Breast epithelium (tissue), 4 donors: Measurements from ENCODE around the gene PLD6. TPM values are rescaled to one million over a fixed set of nuclear protein-coding genes. Genes with fewer than 3 reads are reported as not detected.

Experiments used
- DNase-seq, 2 donors: peaks; one replicate each; pipeline ENCODE4 v3.0.0-alpha.2; 2019; ENCODE audit warnings: low spot score in 2 of 2
- H3K27ac ChIP-seq, 2 donors: fragments of 200-600 bp; sonication (generic) in 1 of 2; one replicate each; pipeline ENCODE4 v1.5.1; 2016 to 2019; ENCODE audit warnings: mild to moderate bottlenecking in 1 of 2
- H3K27me3 ChIP-seq, 2 donors: fragments of 200-600 bp; sonication (generic) in 1 of 2; one replicate each; pipeline versions ENCODE4 v1.5.1 to v1.6.0; 2017 to 2019; ENCODE audit warnings: control low read depth in 1 of 2, mild to moderate bottlenecking in 1 of 2
- H3K36me3 ChIP-seq: fragments of 200-600 bp; one replicate; pipeline ENCODE4 v1.5.1; 2019
- H3K4me1 ChIP-seq, 2 donors: fragments of 200-600 bp; sonication (generic); one replicate each; pipeline ENCODE4 v1.5.1; 2016 to 2019; ENCODE audit warnings: control low read depth in 1 of 2
- H3K4me3 ChIP-seq, 3 donors: fragments of 200-600 bp; sonication (generic); 1 replicate in 2 of 3; 2 replicates in 1 of 3; pipeline ENCODE4 v1.5.1; 2016 to 2019; ENCODE audit warnings: mild to moderate bottlenecking in 3 of 3, moderate library complexity in 2 of 3
- H3K9me3 ChIP-seq, 2 donors: fragments of 200-600 bp; sonication (generic) in 1 of 2; one replicate each; pipeline ENCODE4 v1.5.1; 2016 to 2019; ENCODE audit warnings: control low read depth in 1 of 2
- CTCF ChIP-seq, 3 donors: fragments of 450-650 bp; IDR thresholded peaks; one replicate each; pipeline ENCODE4 v1.5.1; 2016 to 2017; ENCODE audit warnings: antibody characterized with exemption in 3 of 3, mild to moderate bottlenecking in 3 of 3, moderate library complexity in 3 of 3
- POLR2A ChIP-seq: fragments of 450-650 bp; IDR thresholded peaks from one replicate; pipeline ENCODE4 v1.6.1; 2016; ENCODE audit warnings: antibody characterized with exemption, mild to moderate bottlenecking, moderate library complexity
- POLR2AphosphoS5 ChIP-seq, 3 donors: sonication (generic); formaldehyde crosslinking; IDR thresholded peaks; one replicate each; pipeline ENCODE4 v1.6.1; 2017; ENCODE audit warnings: antibody characterized with exemption in 3 of 3
- intact Hi-C: fragments of 100-400 bp; cut with DNase I; formaldehyde crosslinking; loops from one replicate; pipeline ENCODE4 v1.15.1; 2023; ENCODE audit warnings: low total_unique reads
- total RNA-seq, 3 donors: library from RNA; depleted of rRNA; stranded (reverse); fragments of >200 nt; gene quantifications; one replicate each; pipeline ENCODE4 v1.1.0, GENCODE V29; 2016

PLD6 gene
- total RNA-seq, 3 donors from 2014 or later, result 2.9 to 4.0 (median 3.8) TPM

GRCh38 chr17:17246879-17247278, 40.7 kb upstream of the PLD6 start:
- intact Hi-C loops, result no loop called here
- Histone ChIP-seq H3K36me3 (peaks cover 11% of the 10 kb centered on the region), H3K4me3 (no peak overlapping the region), H3K27me3 (no peaks in the 10 kb centered on the region), H3K27ac (no peak overlapping the region), H3K4me1 (no peaks in the 10 kb centered on the region), H3K9me3 (no peaks in the 10 kb centered on the region)
- no peak for DNase-seq
- no peak for TF ChIP-seq CTCF (IDR thresholded peaks at IDR 0.05)
- TF ChIP-seq POLR2A, result no peak
- no peak for TF ChIP-seq POLR2AphosphoS5 (IDR thresholded peaks at IDR 0.05)

- intact Hi-C loops, result no loop called here
These were observed 37.0 kb upstream of the PLD6 start for GRCh38 chr17:17243163-17243562.

GRCh38 chr17:17242246-17242645, 36.1 kb upstream of the PLD6 start:
- Histone ChIP-seq H3K4me1 (no peaks in the 10 kb centered on the region), H3K27me3 (no peaks in the 10 kb centered on the region), H3K4me3 (no peak overlapping the region), H3K36me3 (peaks cover 7% of the 10 kb centered on the region), H3K9me3 (no peaks in the 10 kb centered on the region), H3K27ac (no peak overlapping the region)
- TF ChIP-seq CTCF (IDR thresholded peaks at IDR 0.05) (no peak), POLR2A (no peak), POLR2AphosphoS5 (IDR thresholded peaks at IDR 0.05) (no peak)
- intact Hi-C loops, result no loop called here
- no peak for DNase-seq

More at GRCh38 chr17:17243163-17243562, 37.0 kb upstream of the PLD6 start:
- DNase-seq, result no peak
- Histone ChIP-seq H3K27ac (no peak overlapping the region), H3K36me3 (peaks cover 11% of the 10 kb centered on the region), H3K9me3 (no peaks in the 10 kb centered on the region), H3K27me3 (no peaks in the 10 kb centered on the region), H3K4me1 (no peaks in the 10 kb centered on the region), H3K4me3 (no peak overlapping the region)
- TF ChIP-seq CTCF (IDR thresholded peaks at IDR 0.05), result no peak
- TF ChIP-seq POLR2AphosphoS5 (IDR thresholded peaks at IDR 0.05), result no peak
- no peak for TF ChIP-seq POLR2A

- no peak for DNase-seq
- TF ChIP-seq POLR2A (no peak), CTCF (IDR thresholded peaks at IDR 0.05) (no peak), POLR2AphosphoS5 (IDR thresholded peaks at IDR 0.05) (no peak)
- H3K4me1 ChIP-seq, result no peaks in the 10 kb centered on the region
These were observed 35.5 kb upstream of the PLD6 start for GRCh38 chr17:17241656-17242055.

GRCh38 chr17:17239832-17240231, 33.7 kb upstream of the PLD6 start:
- no peak for DNase-seq
- no peak for TF ChIP-seq POLR2AphosphoS5 (IDR thresholded peaks at IDR 0.05)
- TF ChIP-seq POLR2A, result no peak
- no peak for TF ChIP-seq CTCF (IDR thresholded peaks at IDR 0.05)
- Histone ChIP-seq H3K4me1 (no peaks in the 10 kb centered on the region), H3K27ac (no peak overlapping the region), H3K4me3 (no peak overlapping the region), H3K9me3 (no peaks in the 10 kb centered on the region), H3K36me3 (no peaks in the 10 kb centered on the region), H3K27me3 (no peaks in the 10 kb centered on the region)
- intact Hi-C loops, result no loop called here

More at GRCh38 chr17:17241656-17242055, 35.5 kb upstream of the PLD6 start:
- Histone ChIP-seq H3K4me3 (no peak overlapping the region), H3K27me3 (no peaks in the 10 kb centered on the region), H3K27ac (no peak overlapping the region), H3K9me3 (no peaks in the 10 kb centered on the region), H3K36me3 (peaks cover under 1% of the 10 kb centered on the region)
- intact Hi-C loops, result no loop called here
